D721Med (cell line): Measurements from ENCODE around the gene TTLL8.

ENCODE experiments used
- DNase-seq: peaks from one replicate; pipeline ENCODE4 v3.0.0; 2011; ENCODE audit warnings: low spot score; ENCODE audit not compliant: insufficient read length
- FAIRE-seq: peaks from 2 replicates; lab custom pipeline; 2011; peaks lifted over from hg19 to GRCh38; lab: Jason Lieb, UNC
- CTCF ChIP-seq: IDR thresholded peaks from 2 replicates; pipeline ENCODE4 v1.5.1; 2012; ENCODE audit warnings: mild to moderate bottlenecking, control low read depth; ENCODE audit not compliant: insufficient read depth; ENCODE audit errors: missing control alignments

The TTLL8 gene

GRCh38 chr22:50004918-50005317, 53.2 kb downstream of the TTLL8 start:
- FAIRE-seq (no peak), DNase-seq (no peak)
- no peak for TF ChIP-seq CTCF

- DNase-seq (no peak), FAIRE-seq (no peak)
- TF ChIP-seq CTCF = no peak
Measured at GRCh38 chr22:50002791-50003190, 55.3 kb downstream of the TTLL8 start.

- FAIRE-seq = no peak
- no peak for TF ChIP-seq CTCF
Measured at GRCh38 chr22:50001388-50002231, 56.5 kb downstream of the TTLL8 start.

GRCh38 chr22:50000587-50001387, 57.3 kb downstream of the TTLL8 start:
- FAIRE-seq = no peak
- TF ChIP-seq CTCF = no peak
- no peak for DNase-seq

More at GRCh38 chr22:50001388-50002231, 56.5 kb downstream of the TTLL8 start:
- no peak for DNase-seq

- TF ChIP-seq CTCF = no peak
- DNase-seq (no peak), FAIRE-seq (no peak)
Measured at GRCh38 chr22:49999946-50000586, 58.0 kb downstream of the TTLL8 start.

- no peak for FAIRE-seq
- DNase-seq = no peak
- TF ChIP-seq CTCF = no peak
Measured at GRCh38 chr22:49999063-49999945, 58.8 kb downstream of the TTLL8 start.
